ENCODE results near the gene ARRB1. TPM values are rescaled to one million over a fixed set of nuclear protein-coding genes. Genes with fewer than 3 reads are reported as not detected.

The ARRB1 gene
- total and polyA plus RNA-seq, 2 of the 13 experiments (the other 11 are each of a cell fraction or from before 2014, with no cell fraction given): 22.5 to 35.7 TPM

DNA sequence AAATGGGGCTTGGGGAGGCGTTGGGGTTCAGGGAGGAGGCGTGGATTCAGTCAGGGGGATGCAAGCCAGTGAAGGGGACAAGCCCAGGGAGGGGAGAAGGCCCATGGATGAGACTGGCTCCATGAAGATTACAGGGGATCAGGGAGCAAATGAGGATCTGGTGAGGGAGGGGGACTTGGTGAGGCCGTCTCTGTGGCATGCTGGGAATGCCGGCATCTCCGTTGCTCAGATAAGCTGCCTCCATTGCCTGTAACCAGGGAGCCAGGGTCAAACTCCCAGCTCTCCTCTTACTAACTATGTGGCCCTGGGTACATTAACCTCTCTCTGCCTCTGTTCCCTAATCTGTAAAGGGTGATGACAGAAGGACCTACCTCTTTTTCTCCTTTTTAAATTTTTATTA lies 72.2 kb downstream of the ARRB1 start (continued):
- TF ChIP-seq, protein P1, sequence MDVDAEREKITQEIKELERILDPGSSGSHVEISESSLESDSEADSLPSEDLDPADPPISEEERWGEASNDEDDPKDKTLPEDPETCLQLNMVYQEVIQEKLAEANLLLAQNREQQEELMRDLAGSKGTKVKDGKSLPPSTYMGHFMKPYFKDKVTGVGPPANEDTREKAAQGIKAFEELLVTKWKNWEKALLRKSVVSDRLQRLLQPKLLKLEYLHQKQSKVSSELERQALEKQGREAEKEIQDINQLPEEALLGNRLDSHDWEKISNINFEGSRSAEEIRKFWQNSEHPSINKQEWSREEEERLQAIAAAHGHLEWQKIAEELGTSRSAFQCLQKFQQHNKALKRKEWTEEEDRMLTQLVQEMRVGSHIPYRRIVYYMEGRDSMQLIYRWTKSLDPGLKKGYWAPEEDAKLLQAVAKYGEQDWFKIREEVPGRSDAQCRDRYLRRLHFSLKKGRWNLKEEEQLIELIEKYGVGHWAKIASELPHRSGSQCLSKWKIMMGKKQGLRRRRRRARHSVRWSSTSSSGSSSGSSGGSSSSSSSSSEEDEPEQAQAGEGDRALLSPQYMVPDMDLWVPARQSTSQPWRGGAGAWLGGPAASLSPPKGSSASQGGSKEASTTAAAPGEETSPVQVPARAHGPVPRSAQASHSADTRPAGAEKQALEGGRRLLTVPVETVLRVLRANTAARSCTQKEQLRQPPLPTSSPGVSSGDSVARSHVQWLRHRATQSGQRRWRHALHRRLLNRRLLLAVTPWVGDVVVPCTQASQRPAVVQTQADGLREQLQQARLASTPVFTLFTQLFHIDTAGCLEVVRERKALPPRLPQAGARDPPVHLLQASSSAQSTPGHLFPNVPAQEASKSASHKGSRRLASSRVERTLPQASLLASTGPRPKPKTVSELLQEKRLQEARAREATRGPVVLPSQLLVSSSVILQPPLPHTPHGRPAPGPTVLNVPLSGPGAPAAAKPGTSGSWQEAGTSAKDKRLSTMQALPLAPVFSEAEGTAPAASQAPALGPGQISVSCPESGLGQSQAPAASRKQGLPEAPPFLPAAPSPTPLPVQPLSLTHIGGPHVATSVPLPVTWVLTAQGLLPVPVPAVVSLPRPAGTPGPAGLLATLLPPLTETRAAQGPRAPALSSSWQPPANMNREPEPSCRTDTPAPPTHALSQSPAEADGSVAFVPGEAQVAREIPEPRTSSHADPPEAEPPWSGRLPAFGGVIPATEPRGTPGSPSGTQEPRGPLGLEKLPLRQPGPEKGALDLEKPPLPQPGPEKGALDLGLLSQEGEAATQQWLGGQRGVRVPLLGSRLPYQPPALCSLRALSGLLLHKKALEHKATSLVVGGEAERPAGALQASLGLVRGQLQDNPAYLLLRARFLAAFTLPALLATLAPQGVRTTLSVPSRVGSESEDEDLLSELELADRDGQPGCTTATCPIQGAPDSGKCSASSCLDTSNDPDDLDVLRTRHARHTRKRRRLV (CRISPR knock-in tag; IDR thresholded peaks at IDR 0.05): no peak

DNA sequence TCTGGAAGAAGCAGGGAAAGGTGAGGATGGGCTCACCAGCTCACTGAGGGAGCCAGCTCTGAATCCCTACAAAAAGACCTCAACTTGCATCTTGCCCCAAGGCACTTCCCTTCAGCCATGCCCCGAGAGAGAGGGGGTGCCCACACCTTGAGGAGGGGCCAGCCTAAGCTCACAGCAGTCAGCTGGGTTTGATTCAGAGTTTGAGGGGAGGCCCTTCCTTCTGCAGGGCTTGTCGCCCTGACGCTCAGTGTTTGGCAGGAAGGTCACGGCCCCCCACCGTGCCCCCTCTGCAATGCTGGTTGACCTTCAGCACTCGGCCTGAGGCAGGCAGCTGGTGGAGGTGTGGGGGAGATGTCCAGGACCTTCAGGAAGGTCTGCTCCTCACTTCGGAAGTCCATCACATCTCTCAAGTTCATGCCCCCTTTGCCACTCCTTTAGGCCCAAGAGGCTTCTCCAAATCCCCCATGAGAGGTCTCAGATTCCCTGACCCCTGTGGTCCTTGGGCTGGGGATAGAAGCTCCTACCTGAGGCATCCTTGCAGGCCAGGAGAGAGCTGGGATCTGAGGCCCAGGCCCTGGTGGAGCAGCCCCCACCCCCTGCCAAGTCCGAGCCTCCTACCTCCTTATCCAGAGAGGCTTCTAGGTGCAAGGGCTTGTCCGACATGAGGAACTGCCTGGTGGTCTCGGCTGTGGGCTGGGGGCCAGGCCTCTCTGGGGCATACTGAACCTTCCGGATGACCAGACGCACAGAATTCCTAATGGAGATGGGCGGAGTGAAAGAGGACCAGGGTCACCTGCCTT lies 73.3 kb downstream of the ARRB1 start:
- ATAC-seq (no peak), FAIRE-seq (no peak), DNase-seq (ENCODE audit: low spot score) (no peak)
- 100% methylated on average over 2 of the region's 13 CpGs for WGBS (ENCODE audit: low lambda C conversion rate)
- H3K9ac ChIP-seq (ENCODE audit: insufficient read depth, low read depth, low read length): no peak overlapping the region
- intact Hi-C loops (cut with micrococcal nuclease; ENCODE audit: unreplicated experiment): no loop called here
- in situ Hi-C loops (cut with HindIII; ENCODE audit: extremely low pct_ligation_motif_present, low pct_unique_long_range_greater_than_20kb): no loop called here
- CTCF ChIA-PET (ENCODE audit: low intra/inter-chr PET ratio, low total read pairs): no interaction called here
- BruUV-seq (replicated peaks): no TSS peak
- H3K27me3 ChIP-seq (ENCODE audit: control insufficient read depth in 1 of 2, insufficient read depth in 2 of 2, low read length in 2 of 2): no peaks in the 10 kb centered on the region
- TF ChIP-seq MZF1 (CRISPR knock-in tag; IDR thresholded peaks at IDR 0.05; ENCODE audit: borderline replicate concordance): no peak
- TF ChIP-seq YY1 (IDR thresholded peaks at IDR 0.05; ENCODE audit: insufficient read depth, insufficient replicate concordance, low read depth, low read length): no peak
- TF ChIP-seq, protein P2, sequence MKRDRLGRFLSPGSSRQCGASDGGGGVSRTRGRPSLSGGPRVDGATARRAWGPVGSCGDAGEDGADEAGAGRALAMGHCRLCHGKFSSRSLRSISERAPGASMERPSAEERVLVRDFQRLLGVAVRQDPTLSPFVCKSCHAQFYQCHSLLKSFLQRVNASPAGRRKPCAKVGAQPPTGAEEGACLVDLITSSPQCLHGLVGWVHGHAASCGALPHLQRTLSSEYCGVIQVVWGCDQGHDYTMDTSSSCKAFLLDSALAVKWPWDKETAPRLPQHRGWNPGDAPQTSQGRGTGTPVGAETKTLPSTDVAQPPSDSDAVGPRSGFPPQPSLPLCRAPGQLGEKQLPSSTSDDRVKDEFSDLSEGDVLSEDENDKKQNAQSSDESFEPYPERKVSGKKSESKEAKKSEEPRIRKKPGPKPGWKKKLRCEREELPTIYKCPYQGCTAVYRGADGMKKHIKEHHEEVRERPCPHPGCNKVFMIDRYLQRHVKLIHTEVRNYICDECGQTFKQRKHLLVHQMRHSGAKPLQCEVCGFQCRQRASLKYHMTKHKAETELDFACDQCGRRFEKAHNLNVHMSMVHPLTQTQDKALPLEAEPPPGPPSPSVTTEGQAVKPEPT (CRISPR knock-in tag; IDR thresholded peaks at IDR 0.05; ENCODE audit: low read depth): no peak
- TF ChIP-seq ZBTB1 (CRISPR knock-in tag; IDR thresholded peaks at IDR 0.05; ENCODE audit: borderline replicate concordance): no peak
- TF ChIP-seq ZNF746 (CRISPR knock-in tag; IDR thresholded peaks at IDR 0.05): no peak
- TF ChIP-seq, protein P3, sequence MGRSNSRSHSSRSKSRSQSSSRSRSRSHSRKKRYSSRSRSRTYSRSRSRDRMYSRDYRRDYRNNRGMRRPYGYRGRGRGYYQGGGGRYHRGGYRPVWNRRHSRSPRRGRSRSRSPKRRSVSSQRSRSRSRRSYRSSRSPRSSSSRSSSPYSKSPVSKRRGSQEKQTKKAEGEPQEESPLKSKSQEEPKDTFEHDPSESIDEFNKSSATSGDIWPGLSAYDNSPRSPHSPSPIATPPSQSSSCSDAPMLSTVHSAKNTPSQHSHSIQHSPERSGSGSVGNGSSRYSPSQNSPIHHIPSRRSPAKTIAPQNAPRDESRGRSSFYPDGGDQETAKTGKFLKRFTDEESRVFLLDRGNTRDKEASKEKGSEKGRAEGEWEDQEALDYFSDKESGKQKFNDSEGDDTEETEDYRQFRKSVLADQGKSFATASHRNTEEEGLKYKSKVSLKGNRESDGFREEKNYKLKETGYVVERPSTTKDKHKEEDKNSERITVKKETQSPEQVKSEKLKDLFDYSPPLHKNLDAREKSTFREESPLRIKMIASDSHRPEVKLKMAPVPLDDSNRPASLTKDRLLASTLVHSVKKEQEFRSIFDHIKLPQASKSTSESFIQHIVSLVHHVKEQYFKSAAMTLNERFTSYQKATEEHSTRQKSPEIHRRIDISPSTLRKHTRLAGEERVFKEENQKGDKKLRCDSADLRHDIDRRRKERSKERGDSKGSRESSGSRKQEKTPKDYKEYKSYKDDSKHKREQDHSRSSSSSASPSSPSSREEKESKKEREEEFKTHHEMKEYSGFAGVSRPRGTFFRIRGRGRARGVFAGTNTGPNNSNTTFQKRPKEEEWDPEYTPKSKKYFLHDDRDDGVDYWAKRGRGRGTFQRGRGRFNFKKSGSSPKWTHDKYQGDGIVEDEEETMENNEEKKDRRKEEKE (IDR thresholded peaks at IDR 0.05): no peak
- TF ChIP-seq, protein P4, sequence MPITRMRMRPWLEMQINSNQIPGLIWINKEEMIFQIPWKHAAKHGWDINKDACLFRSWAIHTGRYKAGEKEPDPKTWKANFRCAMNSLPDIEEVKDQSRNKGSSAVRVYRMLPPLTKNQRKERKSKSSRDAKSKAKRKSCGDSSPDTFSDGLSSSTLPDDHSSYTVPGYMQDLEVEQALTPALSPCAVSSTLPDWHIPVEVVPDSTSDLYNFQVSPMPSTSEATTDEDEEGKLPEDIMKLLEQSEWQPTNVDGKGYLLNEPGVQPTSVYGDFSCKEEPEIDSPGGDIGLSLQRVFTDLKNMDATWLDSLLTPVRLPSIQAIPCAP (CRISPR knock-in tag; IDR thresholded peaks at IDR 0.05; ENCODE audit: low read depth): no peak
- H3K4me1 ChIP-seq (ENCODE audit: insufficient read depth, low read length): peaks cover 15% of the 10 kb centered on the region
- no peak overlapping the region for H2AFZ ChIP-seq (ENCODE audit: low read length)
- no peak overlapping the region for H3K4me2 ChIP-seq (ENCODE audit: low read depth, low read length)
- no peak overlapping the region for H3K27ac ChIP-seq (ENCODE audit: extremely low read length, insufficient read depth, low read length)
- H4K20me1 ChIP-seq (ENCODE audit: insufficient read depth, low read length): peaks cover 8% of the 10 kb centered on the region; the same call in 1 of the 2 replicates
- H3K9me3 ChIP-seq (ENCODE audit: low read length): no peaks in the 10 kb centered on the region
- POLR2A ChIA-PET: no interaction called here
- peaks cover 35 to 67% of the 10 kb centered on the region in 2 experiments for H3K36me3 ChIP-seq (replicated peaks in 1 of 2; ENCODE audit: control insufficient read depth in 1 of 2, insufficient read depth in 2 of 2, low read length in 2 of 2)
- H3K4me3 ChIP-seq (replicated peaks in 1 of 3; ENCODE audit: insufficient read depth in 1 of 3, low read depth in 2 of 3, low read length in 3 of 3): no peak overlapping the region
- no peaks in the 10 kb centered on the region for H3K79me2 ChIP-seq (ENCODE audit: insufficient read depth, low read length)
